H1 (cell line): ENCODE results near the gene TFCP2L1. TPM values are rescaled to one million over a fixed set of nuclear protein-coding genes. Genes with fewer than 3 reads are reported as not detected.

Experiments used
- ASH2L ChIP-seq: fragments of 200-600, 300-600 bp; sonication (generic); IDR thresholded peaks from one replicate; pipeline ENCODE4 v1.7.1; 2017; ENCODE audit warnings: low read length
- ATF3 ChIP-seq: IDR thresholded peaks from 2 replicates; pipeline ENCODE4 v1.6.1; 2011; ENCODE audit warnings: low read depth, mild to moderate bottlenecking, low read length; ENCODE audit not compliant: insufficient read depth
- CBX5 ChIP-seq: fragments of 300-800, 300-1000 bp; sonication (generic); IDR thresholded peaks from 2 replicates; pipeline ENCODE4 v1.7.1; 2016; ENCODE audit warnings: antibody characterized with exemption, low read length, low read depth
- CBX8 ChIP-seq: fragments of 300-800, 300-1000 bp; sonication (generic); IDR thresholded peaks from 2 replicates; pipeline ENCODE4 v1.7.1; 2016; ENCODE audit warnings: low read depth, low read length, borderline replicate concordance
- CHD7 ChIP-seq: fragments of 300-600 bp; sonication (generic); IDR thresholded peaks from 2 replicates; pipeline ENCODE4 v1.7.1; 2012; ENCODE audit warnings: low read length, moderate library complexity, mild to moderate bottlenecking, inconsistent platforms; ENCODE audit not compliant: insufficient replicate concordance
- EGR1 ChIP-seq: IDR thresholded peaks from 2 replicates; pipeline ENCODE4 v1.6.1; 2011; ENCODE audit warnings: low read depth, low read length, borderline replicate concordance
- KDM4A ChIP-seq: IDR thresholded peaks from one replicate; pipeline ENCODE4 v1.7.1; 2012; ENCODE audit warnings: low read depth, mild to moderate bottlenecking, moderate library complexity, low read length, inconsistent platforms; ENCODE audit not compliant: severe bottlenecking
- MAFK ChIP-seq: IDR thresholded peaks from 2 replicates; pipeline ENCODE4 v1.6.1; 2012; ENCODE audit warnings: low read depth, mild to moderate bottlenecking, improper control_type of control experiment, low read length
- NANOG ChIP-seq: IDR thresholded peaks from 2 replicates; pipeline ENCODE4 v1.6.1; 2011; ENCODE audit warnings: low read length, low read depth, mild to moderate bottlenecking, inconsistent platforms; ENCODE audit not compliant: insufficient read depth, poor library complexity, severe bottlenecking
- SIRT6 ChIP-seq: IDR thresholded peaks from one replicate; pipeline ENCODE4 v1.7.1; 2012; ENCODE audit warnings: low read length, inconsistent platforms
- TCF12 ChIP-seq: IDR thresholded peaks from 2 replicates; pipeline ENCODE4 v1.6.1; 2011; ENCODE audit warnings: low read depth, mild to moderate bottlenecking, low read length
- TEAD4 ChIP-seq: IDR thresholded peaks from 2 replicates; pipeline ENCODE4 v1.6.1; 2012; ENCODE audit warnings: low read depth, low read length, inconsistent platforms, mixed read lengths
- polyA plus RNA-seq, 7 experiments: library from polyadenylated mRNA; depleted of rRNA in 3 of 7; stranded (reverse) in 5 of 7; unstranded in 2 of 7; fragments of >200 nt in 5 of 7; fragments of 200-250 nt in 2 of 7; gene quantifications; 1 replicate in 5 of 7; 2 replicates in 1 of 7; 4 replicates in 1 of 7; pipeline versions ENCODE4 v1.2.1 to v1.2.3, GENCODE V29; 2011 to 2013; ENCODE audit warnings: missing spikeins in 2 of 7, mixed read lengths in 2 of 7
- total RNA-seq: library from RNA; stranded (reverse); fragmentation: NEBNext Ultra II Directional; extraction: Animal tissue kit (Norgen Biotek cat#: 25700); gene quantifications from 2 replicates; pipeline ENCODE4 v1.2.1, GENCODE V29; 2021

Gene TFCP2L1
- total and polyA plus RNA-seq, 2 of the 8 experiments (the other 6 are each of a cell fraction or from before 2014, with no cell fraction given) = 1.5 to 3.8 TPM

- TF ChIP-seq CHD7 = no peak
- TF ChIP-seq EGR1 = no peak
- no peak for TF ChIP-seq ATF3
- TF ChIP-seq SIRT6 = no peak
- no peak for TF ChIP-seq NANOG
- no peak for TF ChIP-seq TEAD4
- no peak for TF ChIP-seq TCF12
- TF ChIP-seq CBX8 = no peak
- TF ChIP-seq CBX5 = no peak
- TF ChIP-seq ASH2L = no peak
- no peak for TF ChIP-seq MAFK
- no peak for TF ChIP-seq KDM4A
Measured at GRCh38 chr2:121170577-121170976, 114.4 kb downstream of the TFCP2L1 start (continued).
